Ovary (tissue), 10 donors: Measurements from ENCODE around the gene RNPC3. TPM values are rescaled to one million over a fixed set of nuclear protein-coding genes. Genes with fewer than 3 reads are reported as not detected.

Source experiments
- DNase-seq, 5 donors: peaks; one replicate each; pipeline ENCODE4 v3.0.0-alpha.2; 2019 to 2020
- H3K27ac ChIP-seq, 2 donors: fragments of 200-600 bp; one replicate each; pipeline versions ENCODE4 v1.5.1 to v1.8.0; 2019 to 2022
- H3K27me3 ChIP-seq: fragments of 200-600 bp; one replicate; pipeline ENCODE4 v1.8.0; 2022
- H3K36me3 ChIP-seq: fragments of 200-600 bp; sonication (generic); one replicate; pipeline ENCODE4 v1.5.1; 2019
- H3K4me1 ChIP-seq: one replicate; pipeline ENCODE4 v1.8.1; 2013; ENCODE audit warnings: mild to moderate bottlenecking, moderate library complexity; ENCODE audit not compliant: insufficient read depth
- H3K4me3 ChIP-seq: fragments of 200-600 bp; sonication (generic); one replicate; pipeline ENCODE4 v1.5.1; 2017
- H3K9me3 ChIP-seq, 2 donors: fragments of 200-600 bp in 1 of 2; sonication (generic) in 1 of 2; one replicate each; pipeline versions ENCODE4 v1.5.1 to v1.8.1; 2013 to 2019; ENCODE audit warnings: mild to moderate bottlenecking in 1 of 2, moderate library complexity in 1 of 2
- CTCF ChIP-seq, 3 donors: fragments of 450-650 bp in 2 of 3; fragments of 200-600 bp in 1 of 3; IDR thresholded peaks; one replicate each; pipeline versions ENCODE4 v1.5.1 to v1.8.0; 2016 to 2022; ENCODE audit warnings: antibody characterized with exemption in 3 of 3, mild to moderate bottlenecking in 1 of 3
- EP300 ChIP-seq: sonication (generic); formaldehyde crosslinking; IDR thresholded peaks from one replicate; pipeline ENCODE4 v1.6.1; 2017; ENCODE audit warnings: antibody characterized with exemption
- POLR2A ChIP-seq: fragments of 450-650 bp; IDR thresholded peaks from one replicate; pipeline ENCODE4 v1.6.1; 2017; ENCODE audit warnings: antibody characterized with exemption, mild to moderate bottlenecking, moderate library complexity
- WGBS, 3 donors: extraction: QIAGEN DNeasy Blood & Tissue Kit in 1 of 3; methylation state at CpG; one replicate each; pipeline versions ENCODE4 v1.1.5 to v1.1.7; 2013 to 2017; 5-methylcytosine and 5-hydroxymethylcytosine counted together
- intact Hi-C, 4 donors: fragments of 100-400 bp; cut with DNase I; formaldehyde crosslinking; loops; one replicate each; pipeline versions ENCODE4 v1.11.0 to v1.15.1; 2022 to 2023
- long read RNA-seq, 3 donors: library from polyadenylated mRNA in 2 of 3; unstranded in 2 of 3; transcript quantifications; one replicate each; pipeline ENCODE4 v2.0.0 and lab custom pipeline, GENCODE V29; 2021 to 2026
- polyA plus RNA-seq, 2 donors: library from polyadenylated mRNA; stranded (reverse); fragments of 200-250 nt in 1 of 2; fragments of 350-450 nt in 1 of 2; fragmentation: Illumina TruSeq in 1 of 2; extraction: RNeasy Lipid Tissue Mini Kit (QIAGEN cat#74804) in 1 of 2; gene quantifications; one replicate each; pipeline ENCODE4 v1.2.3, GENCODE V29; 2013 to 2014
- total RNA-seq, 7 donors: library from RNA; depleted of rRNA in 2 of 7; stranded (reverse); fragments of >200 nt in 2 of 7; fragmentation: NEBNext Ultra II Directional in 3 of 7; extraction: Animal tissue kit (Norgen Biotek cat#: 25700) in 3 of 7; gene quantifications; one replicate each; pipeline versions ENCODE4 v1.1.0 to v1.2.4, GENCODE V29; 2016 to 2023
- donor health status: DM: no; HTN: no; CAD: no; lungs with moderate emphysema.
- donor health status: DM: no; HTN: no; CAD: no.
- donor health status: Bipolar disorder and iron deficiency.
- donor health status: DM: yes; HTN: yes; CAD: no.
- donor health status: DM: no; HTN: no; CAD: no.
- donor health status: DM: yes; HTN: yes; CAD: no.

The RNPC3 gene
- total RNA-seq: 10 to 100 TPM; 21.6 to 70.2 (median 33.0) TPM
- polyA plus RNA-seq: 10 to 100 TPM; 20.7 to 30.0 TPM
- long read RNA-seq, donor 1, partial matches to known transcripts: 18 of 33 reads
- long read RNA-seq, donor 1, other reads (novel, unspliced or antisense): 13 of 33 reads
- long read RNA-seq, donor 2, partial matches to known transcripts: 7 of 9 reads
- long read RNA-seq, donor 2, other reads (novel, unspliced or antisense): 0 of 9 reads
- long read RNA-seq, donor 3, partial matches to known transcripts: 8 of 41 reads
- long read RNA-seq, donor 3, other reads (novel, unspliced or antisense): 32 of 41 reads

- WGBS, 3 donors: 1% methylated on average over 48 to 61 of the region's 62 CpGs
- no peaks in the 10 kb centered on the region for H3K36me3 ChIP-seq
- intact Hi-C loops: no loop called here
- H3K4me3 ChIP-seq: peak within 1 kb of the TSS; percentile 93
- DNase-seq: peak; percentile 85 to 92 (median 90)
- peak within 1 kb of the TSS; percentile 80 to 91 for H3K27ac ChIP-seq
- peaks cover 2% of the 10 kb centered on the region for H3K4me1 ChIP-seq
- no peaks in the 10 kb centered on the region for H3K9me3 ChIP-seq
- TF ChIP-seq CTCF (IDR thresholded peaks at IDR 0.05) (no peak), EP300 (no peak), POLR2A (no peak)
- no peaks in the 10 kb centered on the region for H3K27me3 ChIP-seq
Measured at GRCh38 chr1:103525607-103526507, at the start of gene RNPC3. Gene RNPC3 (plus strand): TSS chr1:103525699. CDS start chr1:103526071, 372 bp downstream.

GRCh38 chr1:103477101-103477500 is 48.4 kb upstream of the RNPC3 start:
- Histone ChIP-seq H3K4me3 (no peak overlapping the region), H3K4me1 (no peaks in the 10 kb centered on the region), H3K9me3 (no peaks in the 10 kb centered on the region), H3K36me3 (no peaks in the 10 kb centered on the region), H3K27ac (no peak overlapping the region), H3K27me3 (no peaks in the 10 kb centered on the region)
- intact Hi-C loops: no loop called here
- no peak for DNase-seq
- no peak for TF ChIP-seq CTCF (IDR thresholded peaks at IDR 0.05)
- no peak for TF ChIP-seq EP300
- TF ChIP-seq POLR2A: no peak

- Histone ChIP-seq H3K4me3 (no peak overlapping the region), H3K36me3 (no peaks in the 10 kb centered on the region), H3K27ac (no peak overlapping the region), H3K9me3 (no peaks in the 10 kb centered on the region), H3K4me1 (no peaks in the 10 kb centered on the region), H3K27me3 (no peaks in the 10 kb centered on the region)
- intact Hi-C loops: no loop called here
- TF ChIP-seq EP300 (no peak), POLR2A (no peak), CTCF (IDR thresholded peaks at IDR 0.05) (no peak)
- no peak for DNase-seq
Measured at GRCh38 chr1:103489935-103490334, 35.6 kb upstream of the RNPC3 start.

- intact Hi-C loops: no loop called here
- no peaks in the 10 kb centered on the region for H3K36me3 ChIP-seq
- no peaks in the 10 kb centered on the region for H3K4me1 ChIP-seq
- no peak overlapping the region for H3K4me3 ChIP-seq
- H3K27me3 ChIP-seq: no peaks in the 10 kb centered on the region
- TF ChIP-seq POLR2A: no peak
- TF ChIP-seq EP300: no peak
- no peak for TF ChIP-seq CTCF (IDR thresholded peaks at IDR 0.05)
- no peak overlapping the region for H3K27ac ChIP-seq
- DNase-seq: no peak
- 90 to 91% (median 90%) methylated on average over 1 of the region's 1 CpG for WGBS, 3 donors
- H3K9me3 ChIP-seq: no peaks in the 10 kb centered on the region
Measured at GRCh38 chr1:103492003-103492625, 33.4 kb upstream of the RNPC3 start.
